ENCODE measurements around the gene PTPRE.

PTPRE gene

DNA sequence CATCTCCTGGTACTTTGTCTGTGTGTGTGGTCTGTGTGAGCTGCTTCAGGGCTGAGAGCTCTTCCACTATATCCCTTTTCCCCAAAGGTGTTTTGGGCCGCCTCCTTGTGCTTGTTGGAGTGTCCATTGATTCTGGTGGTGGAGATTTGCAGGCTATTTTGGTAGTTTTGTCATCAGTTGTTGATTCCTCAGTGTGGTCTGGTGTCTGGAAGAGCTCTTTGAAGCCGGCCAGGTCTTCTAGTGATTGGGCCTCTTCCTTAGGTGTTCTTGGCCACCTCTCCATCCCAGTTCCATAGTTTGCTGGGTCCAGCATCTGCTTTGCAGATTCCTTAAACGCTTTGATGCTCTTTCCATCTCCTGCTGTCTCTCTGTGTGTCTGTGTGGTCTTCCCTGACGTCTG is 198.5 kb downstream of the PTPRE start:
- Histone ChIP-seq H3K4me3 (IDR thresholded peaks at IDR 0.05; ENCODE audit: insufficient read depth, low read depth, low read length) (no peak overlapping the region), H3K27ac (no peak overlapping the region), H3K4me1 (ENCODE audit: low read depth, poor library complexity, severe bottlenecking) (no peaks in the 10 kb centered on the region), H3K4me2 (no peak overlapping the region), H3K79me2 (ENCODE audit: insufficient read depth, low read depth) (0 out of 2 replicates have a peak, but pooled peaks cover 8% of the 10 kb centered on the region), H2AFZ (ENCODE audit: low read depth) (no peak overlapping the region), H4K20me1 (ENCODE audit: insufficient read depth) (no peaks in the 10 kb centered on the region), H3K27me3 (ENCODE audit: insufficient read depth, low read depth) (no peaks in the 10 kb centered on the region), H3K36me3 (ENCODE audit: insufficient read depth) (peaks cover 28% of the 10 kb centered on the region), H3K9ac (no peak overlapping the region)
- TF ChIP-seq, protein P1, sequence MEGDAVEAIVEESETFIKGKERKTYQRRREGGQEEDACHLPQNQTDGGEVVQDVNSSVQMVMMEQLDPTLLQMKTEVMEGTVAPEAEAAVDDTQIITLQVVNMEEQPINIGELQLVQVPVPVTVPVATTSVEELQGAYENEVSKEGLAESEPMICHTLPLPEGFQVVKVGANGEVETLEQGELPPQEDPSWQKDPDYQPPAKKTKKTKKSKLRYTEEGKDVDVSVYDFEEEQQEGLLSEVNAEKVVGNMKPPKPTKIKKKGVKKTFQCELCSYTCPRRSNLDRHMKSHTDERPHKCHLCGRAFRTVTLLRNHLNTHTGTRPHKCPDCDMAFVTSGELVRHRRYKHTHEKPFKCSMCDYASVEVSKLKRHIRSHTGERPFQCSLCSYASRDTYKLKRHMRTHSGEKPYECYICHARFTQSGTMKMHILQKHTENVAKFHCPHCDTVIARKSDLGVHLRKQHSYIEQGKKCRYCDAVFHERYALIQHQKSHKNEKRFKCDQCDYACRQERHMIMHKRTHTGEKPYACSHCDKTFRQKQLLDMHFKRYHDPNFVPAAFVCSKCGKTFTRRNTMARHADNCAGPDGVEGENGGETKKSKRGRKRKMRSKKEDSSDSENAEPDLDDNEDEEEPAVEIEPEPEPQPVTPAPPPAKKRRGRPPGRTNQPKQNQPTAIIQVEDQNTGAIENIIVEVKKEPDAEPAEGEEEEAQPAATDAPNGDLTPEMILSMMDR (conservative IDR thresholded peaks at IDR 0.05; ENCODE audit: low read depth, low read length), result no peak

DNA sequence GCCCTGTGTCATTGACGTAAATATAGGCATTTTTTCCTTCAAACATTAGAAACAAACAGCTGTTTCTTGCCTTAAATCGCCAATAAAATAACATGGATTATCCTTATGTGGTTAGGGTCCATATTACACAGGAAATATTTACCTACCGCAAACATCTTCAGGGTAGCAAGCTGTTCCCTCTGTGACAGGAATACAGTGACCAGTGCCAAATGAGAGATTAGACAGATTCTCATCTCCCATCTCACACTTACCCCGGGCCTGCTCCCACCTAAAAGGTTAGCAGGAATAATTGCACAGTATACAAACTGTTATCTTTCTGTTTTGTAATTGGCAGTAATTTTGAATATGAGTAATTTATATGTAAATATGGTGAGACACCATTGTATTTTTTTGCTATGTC is 202.8 kb downstream of the PTPRE start:
- no peaks in the 10 kb centered on the region for H3K4me1 ChIP-seq (ENCODE audit: low read depth, poor library complexity, severe bottlenecking)
- no peak overlapping the region for H3K4me3 ChIP-seq (IDR thresholded peaks at IDR 0.05; ENCODE audit: insufficient read depth, low read depth, low read length)
- TF ChIP-seq, protein P1 (conservative IDR thresholded peaks at IDR 0.05; ENCODE audit: low read depth, low read length), result no peak
- H4K20me1 ChIP-seq (ENCODE audit: insufficient read depth), result no peaks in the 10 kb centered on the region
- peaks cover 44% of the 10 kb centered on the region for H3K36me3 ChIP-seq (ENCODE audit: insufficient read depth)
- no peak overlapping the region for H3K27ac ChIP-seq
- no peaks in the 10 kb centered on the region for H3K27me3 ChIP-seq (ENCODE audit: insufficient read depth, low read depth)
- H3K9ac ChIP-seq, result no peak overlapping the region
- no peak overlapping the region for H2AFZ ChIP-seq (ENCODE audit: low read depth)
- no peak overlapping the region for H3K4me2 ChIP-seq
- H3K79me2 ChIP-seq (ENCODE audit: insufficient read depth, low read depth), result 0 out of 2 replicates have a peak, but pooled peaks cover 20% of the 10 kb centered on the region

DNA sequence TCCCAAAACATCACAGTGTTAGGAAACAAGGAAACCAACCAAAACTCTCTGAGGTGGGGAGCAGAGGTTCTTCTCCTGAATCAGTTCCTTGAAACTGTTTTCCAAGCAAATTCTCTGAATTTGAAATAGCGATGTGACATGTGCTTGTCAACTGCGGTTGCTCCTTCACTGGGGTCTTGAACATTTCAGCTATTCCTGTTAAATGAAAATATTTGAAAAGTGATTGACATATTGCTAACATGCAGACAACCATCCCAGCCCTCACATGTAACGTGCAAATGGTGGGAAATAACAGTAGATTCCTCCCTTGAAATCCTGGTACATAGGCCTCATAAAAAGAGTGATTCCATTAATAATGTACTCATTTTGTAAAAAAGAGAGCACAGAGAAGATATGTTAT is 203.4 kb downstream of the PTPRE start:
- TF ChIP-seq, protein P1 (conservative IDR thresholded peaks at IDR 0.05; ENCODE audit: low read depth, low read length), result no peak
- H3K9ac ChIP-seq, result no peak overlapping the region
- 0 out of 2 replicates have a peak, but pooled peaks cover 20% of the 10 kb centered on the region for H3K79me2 ChIP-seq (ENCODE audit: insufficient read depth, low read depth)
- no peak overlapping the region for H3K27ac ChIP-seq
- H3K4me1 ChIP-seq (ENCODE audit: low read depth, poor library complexity, severe bottlenecking), result no peaks in the 10 kb centered on the region
- peaks cover 42% of the 10 kb centered on the region for H3K36me3 ChIP-seq (ENCODE audit: insufficient read depth)
- no peaks in the 10 kb centered on the region for H3K27me3 ChIP-seq (ENCODE audit: insufficient read depth, low read depth)
- H4K20me1 ChIP-seq (ENCODE audit: insufficient read depth), result no peaks in the 10 kb centered on the region
- no peak overlapping the region for H2AFZ ChIP-seq (ENCODE audit: low read depth)
- no peak overlapping the region for H3K4me2 ChIP-seq
- no peak overlapping the region for H3K4me3 ChIP-seq (IDR thresholded peaks at IDR 0.05; ENCODE audit: insufficient read depth, low read depth, low read length)

DNA sequence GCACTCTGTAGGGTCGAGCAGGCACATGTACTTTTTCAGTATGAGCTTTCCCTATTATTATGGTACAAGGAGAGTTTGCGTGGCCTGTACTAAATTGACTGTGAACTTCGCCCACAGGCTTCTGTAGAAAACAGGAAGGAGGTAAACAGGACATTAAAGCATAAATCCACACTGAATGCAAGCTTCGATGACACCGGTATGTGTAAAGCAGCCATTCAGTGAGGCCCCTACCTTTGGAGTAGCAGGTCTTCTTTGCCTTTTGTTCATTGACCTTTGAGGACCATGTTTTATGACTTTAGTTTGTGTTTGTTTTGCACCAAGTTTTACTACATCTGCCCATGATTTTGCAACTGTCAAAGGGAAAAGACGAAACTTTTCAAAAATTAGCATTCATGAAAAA is 204.8 kb downstream of the PTPRE start:
- H3K9ac ChIP-seq, result no peak overlapping the region
- H3K36me3 ChIP-seq (ENCODE audit: insufficient read depth), result peaks cover 41% of the 10 kb centered on the region
- no peaks in the 10 kb centered on the region for H3K27me3 ChIP-seq (ENCODE audit: insufficient read depth, low read depth)
- H4K20me1 ChIP-seq (ENCODE audit: insufficient read depth), result no peaks in the 10 kb centered on the region
- H3K4me2 ChIP-seq, result no peak overlapping the region
- no peak overlapping the region for H3K27ac ChIP-seq
- H2AFZ ChIP-seq (ENCODE audit: low read depth), result no peak overlapping the region
- no peak overlapping the region for H3K4me3 ChIP-seq (IDR thresholded peaks at IDR 0.05; ENCODE audit: insufficient read depth, low read depth, low read length)
- no peaks in the 10 kb centered on the region for H3K4me1 ChIP-seq (ENCODE audit: low read depth, poor library complexity, severe bottlenecking)
- H3K79me2 ChIP-seq (ENCODE audit: insufficient read depth, low read depth), result 0 out of 2 replicates have a peak, but pooled peaks cover 20% of the 10 kb centered on the region
- TF ChIP-seq, protein P1 (conservative IDR thresholded peaks at IDR 0.05; ENCODE audit: low read depth, low read length), result no peak

Measured in KMS-11 (cell line).